Vagina (tissue), 2 donors: ENCODE results near the gene GBX1.

Experiments used
- POLR2A ChIP-seq, 2 donors: fragments of 450-650 bp; IDR thresholded peaks; one replicate each; pipeline ENCODE4 v1.6.1; 2017; ENCODE audit warnings: antibody characterized with exemption in 2 of 2, mild to moderate bottlenecking in 2 of 2, moderate library complexity in 2 of 2
- POLR2AphosphoS5 ChIP-seq, 2 donors: sonication (generic); formaldehyde crosslinking; IDR thresholded peaks; one replicate each; pipeline ENCODE4 v1.9.0; 2017; ENCODE audit warnings: antibody characterized with exemption in 2 of 2, mild to moderate bottlenecking in 2 of 2, low read depth in 1 of 2; ENCODE audit not compliant: insufficient read depth in 1 of 2
- TF ChIP-seq, protein P1 (sequence below), 3 experiments: fragments of 450-650 bp in 2 of 3; fragments of 200-600 bp in 1 of 3; sonication (generic) in 1 of 3; IDR thresholded peaks; one replicate each; pipeline ENCODE4 v1.5.1; 2017 to 2019; ENCODE audit warnings: antibody characterized with exemption in 3 of 3, mild to moderate bottlenecking in 2 of 3, moderate library complexity in 2 of 3

DNA sequence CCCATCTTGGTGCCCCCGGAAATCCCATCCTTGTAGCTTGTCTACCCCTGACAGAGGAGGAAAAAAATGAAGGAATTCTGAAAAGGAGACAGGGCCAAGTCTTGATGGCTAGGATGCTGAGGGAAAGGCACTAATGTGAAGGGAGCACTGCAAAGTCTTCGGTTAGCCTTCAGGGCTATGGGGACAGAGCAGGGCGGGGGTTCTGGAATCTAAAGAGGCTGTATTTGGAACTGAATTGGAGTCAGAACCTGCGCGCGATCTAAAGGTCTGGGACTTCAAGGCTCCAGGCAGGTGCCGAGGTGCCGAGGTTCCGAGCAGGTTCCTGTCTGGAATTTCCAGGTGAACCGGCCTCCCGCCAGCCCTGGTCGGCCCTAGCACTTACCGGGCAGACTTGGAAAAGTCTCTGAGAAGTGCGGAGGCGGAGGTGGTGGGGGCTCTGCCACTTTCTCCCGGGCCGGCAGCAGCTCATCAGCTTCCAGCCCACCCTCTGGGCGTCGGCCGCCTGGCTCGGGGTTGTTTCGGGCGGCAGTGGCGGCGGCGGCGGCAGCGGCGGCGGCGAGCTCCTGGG, 781 bp downstream of the GBX1 start:
- TF ChIP-seq, protein P1, sequence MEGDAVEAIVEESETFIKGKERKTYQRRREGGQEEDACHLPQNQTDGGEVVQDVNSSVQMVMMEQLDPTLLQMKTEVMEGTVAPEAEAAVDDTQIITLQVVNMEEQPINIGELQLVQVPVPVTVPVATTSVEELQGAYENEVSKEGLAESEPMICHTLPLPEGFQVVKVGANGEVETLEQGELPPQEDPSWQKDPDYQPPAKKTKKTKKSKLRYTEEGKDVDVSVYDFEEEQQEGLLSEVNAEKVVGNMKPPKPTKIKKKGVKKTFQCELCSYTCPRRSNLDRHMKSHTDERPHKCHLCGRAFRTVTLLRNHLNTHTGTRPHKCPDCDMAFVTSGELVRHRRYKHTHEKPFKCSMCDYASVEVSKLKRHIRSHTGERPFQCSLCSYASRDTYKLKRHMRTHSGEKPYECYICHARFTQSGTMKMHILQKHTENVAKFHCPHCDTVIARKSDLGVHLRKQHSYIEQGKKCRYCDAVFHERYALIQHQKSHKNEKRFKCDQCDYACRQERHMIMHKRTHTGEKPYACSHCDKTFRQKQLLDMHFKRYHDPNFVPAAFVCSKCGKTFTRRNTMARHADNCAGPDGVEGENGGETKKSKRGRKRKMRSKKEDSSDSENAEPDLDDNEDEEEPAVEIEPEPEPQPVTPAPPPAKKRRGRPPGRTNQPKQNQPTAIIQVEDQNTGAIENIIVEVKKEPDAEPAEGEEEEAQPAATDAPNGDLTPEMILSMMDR (IDR thresholded peaks at IDR 0.05): no peak
- TF ChIP-seq POLR2AphosphoS5 (IDR thresholded peaks at IDR 0.05; ENCODE audit: insufficient read depth in 1 of 2, low read depth in 1 of 2) (no peak), POLR2A (IDR thresholded peaks at IDR 0.05) (no peak)
